Activated CD4-positive, alpha-beta T cell treated with anti-CD3 and anti-CD28 coated beads, Interleukin-2, amount 10 ng/mL, durations not matched to agents 7 days and 5 days (primary cell): ENCODE measurements around the gene MEOX2. TPM values are rescaled to one million over a fixed set of nuclear protein-coding genes. Genes with fewer than 3 reads are reported as not detected.

Experiments
- CTCF ChIA-PET: fragments of 350-600 bp; sonication (Branson Sonifier 250); formaldehyde crosslinking; loops from one replicate; lab custom pipeline; 2021; ENCODE audit warnings: antibody characterized with exemption; lab: Charles Lee
- POLR2A ChIA-PET: fragments of 350-600 bp; sonication (Branson Sonifier 250); formaldehyde crosslinking; loops from one replicate; lab custom pipeline; 2021; ENCODE audit warnings: antibody characterized with exemption; lab: Charles Lee
- DNase-seq: peaks from one replicate; pipeline ENCODE4 v3.0.0-alpha.2; 2020
- H3K27ac Mint-ChIP-seq: one replicate; pipeline ENCODE4 v1.8.0; 2021; ENCODE audit warnings: mild to moderate bottlenecking, moderate library complexity, mixed read lengths
- H3K27me3 Mint-ChIP-seq: one replicate; pipeline ENCODE4 v1.8.0; 2021; ENCODE audit warnings: mixed read lengths
- H3K36me3 Mint-ChIP-seq: one replicate; pipeline ENCODE4 v1.8.0; 2021; ENCODE audit warnings: low read depth, mixed read lengths
- H3K4me1 Mint-ChIP-seq: one replicate; pipeline ENCODE4 v1.8.0; 2021; ENCODE audit warnings: mixed read lengths
- H3K4me3 Mint-ChIP-seq: one replicate; pipeline ENCODE4 v1.8.0; 2021; ENCODE audit warnings: mild to moderate bottlenecking, moderate library complexity, mixed read lengths
- H3K9me3 Mint-ChIP-seq: one replicate; pipeline ENCODE4 v1.8.0; 2021; ENCODE audit warnings: mixed read lengths
- total RNA-seq, 2 experiments: library from RNA; stranded (reverse); gene quantifications; one replicate each; pipeline ENCODE4 v1.2.3, GENCODE V29; 2021

MEOX2 gene
- total RNA-seq, 2 experiments from 2014 or later = not detected

GRCh38 chr7:15675379-15675778, 11.1 kb downstream of the MEOX2 start:
- DNase-seq = no peak
- Mint-ChIP-seq H3K4me1 (no peaks in the 10 kb centered on the region), H3K27me3 (no peaks in the 10 kb centered on the region), H3K9me3 (peaks cover 3% of the 10 kb centered on the region), H3K36me3 (no peaks in the 10 kb centered on the region), H3K4me3 (no peak overlapping the region), H3K27ac (no peak overlapping the region)
- ChIA-PET POLR2A (no interaction called here), CTCF (no interaction called here)

- H3K9me3 Mint-ChIP-seq = peaks cover 3% of the 10 kb centered on the region
- no peak overlapping the region for H3K27ac Mint-ChIP-seq
- H3K36me3 Mint-ChIP-seq = no peaks in the 10 kb centered on the region
- no peak for DNase-seq
- no peaks in the 10 kb centered on the region for H3K4me1 Mint-ChIP-seq
- ChIA-PET CTCF (no interaction called here), POLR2A (no interaction called here)
- H3K4me3 Mint-ChIP-seq = no peak overlapping the region
- no peaks in the 10 kb centered on the region for H3K27me3 Mint-ChIP-seq
Observed at GRCh38 chr7:15674586-15674985, 11.9 kb downstream of the MEOX2 start.

GRCh38 chr7:15669443-15670090, 16.9 kb downstream of the MEOX2 start:
- no peak for DNase-seq
- POLR2A ChIA-PET = no interaction called here
- H3K4me3 Mint-ChIP-seq = no peak overlapping the region
- H3K4me1 Mint-ChIP-seq = no peaks in the 10 kb centered on the region
- no peaks in the 10 kb centered on the region for H3K36me3 Mint-ChIP-seq
- H3K27ac Mint-ChIP-seq = no peak overlapping the region
- peaks cover 3% of the 10 kb centered on the region for H3K9me3 Mint-ChIP-seq
- CTCF ChIA-PET = no interaction called here
- H3K27me3 Mint-ChIP-seq = no peaks in the 10 kb centered on the region

- Mint-ChIP-seq H3K27ac (no peak overlapping the region), H3K4me3 (no peak overlapping the region), H3K27me3 (no peaks in the 10 kb centered on the region), H3K36me3 (no peaks in the 10 kb centered on the region), H3K9me3 (peaks cover 3% of the 10 kb centered on the region), H3K4me1 (no peaks in the 10 kb centered on the region)
- ChIA-PET CTCF (no interaction called here), POLR2A (no interaction called here)
- no peak for DNase-seq
Observed at GRCh38 chr7:15667991-15668390, 18.5 kb downstream of the MEOX2 start.

GRCh38 chr7:15662451-15662850, 24.0 kb downstream of the MEOX2 start:
- Mint-ChIP-seq H3K27me3 (no peaks in the 10 kb centered on the region), H3K27ac (no peak overlapping the region), H3K4me3 (no peak overlapping the region), H3K4me1 (no peaks in the 10 kb centered on the region), H3K9me3 (peaks cover 3% of the 10 kb centered on the region), H3K36me3 (no peaks in the 10 kb centered on the region)
- no peak for DNase-seq
- ChIA-PET CTCF (no interaction called here), POLR2A (no interaction called here)

GRCh38 chr7:15658247-15658646, 28.2 kb downstream of the MEOX2 start:
- Mint-ChIP-seq H3K9me3 (peaks cover 6% of the 10 kb centered on the region), H3K4me1 (no peaks in the 10 kb centered on the region), H3K27ac (no peak overlapping the region), H3K27me3 (no peaks in the 10 kb centered on the region), H3K36me3 (no peaks in the 10 kb centered on the region), H3K4me3 (no peak overlapping the region)
- POLR2A ChIA-PET = no interaction called here
- DNase-seq = no peak
- CTCF ChIA-PET = no interaction called here

GRCh38 chr7:15652776-15653290, 33.6 kb downstream of the MEOX2 start:
- ChIA-PET POLR2A (no interaction called here), CTCF (no interaction called here)
- H3K27ac Mint-ChIP-seq = no peak overlapping the region
- DNase-seq = no peak
- H3K4me3 Mint-ChIP-seq = no peak overlapping the region
- H3K9me3 Mint-ChIP-seq = peaks cover 3% of the 10 kb centered on the region
- H3K36me3 Mint-ChIP-seq = no peaks in the 10 kb centered on the region
- no peaks in the 10 kb centered on the region for H3K27me3 Mint-ChIP-seq
- H3K4me1 Mint-ChIP-seq = no peaks in the 10 kb centered on the region

GRCh38 chr7:15651693-15652092, 34.8 kb downstream of the MEOX2 start:
- no peak overlapping the region for H3K27ac Mint-ChIP-seq
- no peak overlapping the region for H3K4me3 Mint-ChIP-seq
- H3K36me3 Mint-ChIP-seq = no peaks in the 10 kb centered on the region
- no peaks in the 10 kb centered on the region for H3K27me3 Mint-ChIP-seq
- ChIA-PET POLR2A (no interaction called here), CTCF (no interaction called here)
- no peaks in the 10 kb centered on the region for H3K4me1 Mint-ChIP-seq
- H3K9me3 Mint-ChIP-seq = peaks cover 3% of the 10 kb centered on the region
- no peak for DNase-seq

GRCh38 chr7:15650787-15651186, 35.7 kb downstream of the MEOX2 start:
- no peaks in the 10 kb centered on the region for H3K27me3 Mint-ChIP-seq
- H3K9me3 Mint-ChIP-seq = peaks cover 3% of the 10 kb centered on the region
- no peak overlapping the region for H3K4me3 Mint-ChIP-seq
- H3K4me1 Mint-ChIP-seq = no peaks in the 10 kb centered on the region
- no peak overlapping the region for H3K27ac Mint-ChIP-seq
- H3K36me3 Mint-ChIP-seq = no peaks in the 10 kb centered on the region
- DNase-seq = no peak
- ChIA-PET POLR2A (no interaction called here), CTCF (no interaction called here)

GRCh38 chr7:15648461-15648961, 38.0 kb downstream of the MEOX2 start:
- Mint-ChIP-seq H3K4me1 (no peaks in the 10 kb centered on the region), H3K4me3 (no peak overlapping the region), H3K36me3 (no peaks in the 10 kb centered on the region), H3K27me3 (no peaks in the 10 kb centered on the region), H3K27ac (no peak overlapping the region), H3K9me3 (no peaks in the 10 kb centered on the region)
- no peak for DNase-seq
- POLR2A ChIA-PET = no interaction called here
- CTCF ChIA-PET = no interaction called here

GRCh38 chr7:15647309-15647708, 39.2 kb downstream of the MEOX2 start:
- ChIA-PET CTCF (no interaction called here), POLR2A (no interaction called here)
- H3K4me1 Mint-ChIP-seq = no peaks in the 10 kb centered on the region
- no peaks in the 10 kb centered on the region for H3K36me3 Mint-ChIP-seq
- no peak for DNase-seq
- H3K4me3 Mint-ChIP-seq = no peak overlapping the region
- H3K9me3 Mint-ChIP-seq = peaks cover 2% of the 10 kb centered on the region
- H3K27ac Mint-ChIP-seq = no peak overlapping the region
- H3K27me3 Mint-ChIP-seq = no peaks in the 10 kb centered on the region

GRCh38 chr7:15643000-15643705, 43.3 kb downstream of the MEOX2 start:
- no peak for DNase-seq
- no peaks in the 10 kb centered on the region for H3K27me3 Mint-ChIP-seq
- H3K36me3 Mint-ChIP-seq = no peaks in the 10 kb centered on the region
- no peaks in the 10 kb centered on the region for H3K4me1 Mint-ChIP-seq
- peaks cover 8% of the 10 kb centered on the region for H3K9me3 Mint-ChIP-seq
- H3K4me3 Mint-ChIP-seq = no peak overlapping the region
- H3K27ac Mint-ChIP-seq = no peak overlapping the region
- POLR2A ChIA-PET = no interaction called here
- CTCF ChIA-PET = no interaction called here

- CTCF ChIA-PET = no interaction called here
- Mint-ChIP-seq H3K4me3 (no peak overlapping the region), H3K27me3 (no peaks in the 10 kb centered on the region), H3K36me3 (no peaks in the 10 kb centered on the region), H3K9me3 (no peaks in the 10 kb centered on the region), H3K27ac (no peak overlapping the region), H3K4me1 (no peaks in the 10 kb centered on the region)
- DNase-seq = no peak
- POLR2A ChIA-PET = no interaction called here
Observed at GRCh38 chr7:15628876-15629275, 57.6 kb downstream of the MEOX2 start.
